Measurements from ENCODE around the gene SAMM50.

Gene SAMM50

DNA sequence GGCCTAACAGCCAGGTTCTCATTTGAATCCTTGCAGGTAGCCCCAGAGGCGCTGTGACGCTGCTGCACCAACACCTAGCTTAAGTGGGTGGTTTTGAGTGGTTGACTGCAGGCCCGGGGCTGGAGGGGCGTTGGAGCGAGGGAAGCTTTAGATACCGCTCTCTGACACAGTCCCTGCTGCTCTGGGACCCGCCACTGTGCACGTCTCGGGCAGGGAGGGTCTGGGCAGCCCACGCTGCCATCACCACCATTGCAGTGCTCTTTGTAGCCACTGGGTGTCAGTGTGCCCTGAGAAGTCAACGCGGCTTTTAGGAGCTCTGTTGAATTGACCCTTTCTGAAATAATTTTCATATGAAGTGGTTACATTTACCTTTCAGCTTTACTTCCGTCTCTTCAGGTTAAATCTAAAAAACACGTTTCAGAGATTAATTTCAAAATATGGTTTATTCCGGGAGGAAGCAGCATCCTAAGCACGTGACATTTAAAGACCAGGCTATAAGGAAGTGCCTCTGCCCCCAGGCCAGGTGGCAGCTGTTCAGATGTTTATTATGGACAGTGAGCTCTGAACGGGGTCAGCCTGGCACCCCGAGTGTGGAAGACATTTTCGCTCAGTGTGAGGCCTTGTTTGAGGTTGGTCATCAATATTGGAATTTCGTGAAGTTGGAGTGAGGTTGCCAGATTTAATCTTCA, 38.0 kb downstream of the SAMM50 start:
- H3K27me3 ChIP-seq: no peaks in the 10 kb centered on the region
- no peak overlapping the region for H3K4me3 ChIP-seq (ENCODE audit: low read depth, low read length)
- peak; percentile 71 for DNase-seq
- H3K36me3 ChIP-seq: peaks cover 66% of the 10 kb centered on the region
- TF ChIP-seq, protein P1, sequence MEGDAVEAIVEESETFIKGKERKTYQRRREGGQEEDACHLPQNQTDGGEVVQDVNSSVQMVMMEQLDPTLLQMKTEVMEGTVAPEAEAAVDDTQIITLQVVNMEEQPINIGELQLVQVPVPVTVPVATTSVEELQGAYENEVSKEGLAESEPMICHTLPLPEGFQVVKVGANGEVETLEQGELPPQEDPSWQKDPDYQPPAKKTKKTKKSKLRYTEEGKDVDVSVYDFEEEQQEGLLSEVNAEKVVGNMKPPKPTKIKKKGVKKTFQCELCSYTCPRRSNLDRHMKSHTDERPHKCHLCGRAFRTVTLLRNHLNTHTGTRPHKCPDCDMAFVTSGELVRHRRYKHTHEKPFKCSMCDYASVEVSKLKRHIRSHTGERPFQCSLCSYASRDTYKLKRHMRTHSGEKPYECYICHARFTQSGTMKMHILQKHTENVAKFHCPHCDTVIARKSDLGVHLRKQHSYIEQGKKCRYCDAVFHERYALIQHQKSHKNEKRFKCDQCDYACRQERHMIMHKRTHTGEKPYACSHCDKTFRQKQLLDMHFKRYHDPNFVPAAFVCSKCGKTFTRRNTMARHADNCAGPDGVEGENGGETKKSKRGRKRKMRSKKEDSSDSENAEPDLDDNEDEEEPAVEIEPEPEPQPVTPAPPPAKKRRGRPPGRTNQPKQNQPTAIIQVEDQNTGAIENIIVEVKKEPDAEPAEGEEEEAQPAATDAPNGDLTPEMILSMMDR (IDR thresholded peaks at IDR 0.05; ENCODE audit: low read depth, low read length): peak; percentile 99
- H3K9me3 ChIP-seq: no peaks in the 10 kb centered on the region
- peaks cover 9% of the 10 kb centered on the region; the same call in 1 of the 2 replicates for H3K4me1 ChIP-seq

DNA sequence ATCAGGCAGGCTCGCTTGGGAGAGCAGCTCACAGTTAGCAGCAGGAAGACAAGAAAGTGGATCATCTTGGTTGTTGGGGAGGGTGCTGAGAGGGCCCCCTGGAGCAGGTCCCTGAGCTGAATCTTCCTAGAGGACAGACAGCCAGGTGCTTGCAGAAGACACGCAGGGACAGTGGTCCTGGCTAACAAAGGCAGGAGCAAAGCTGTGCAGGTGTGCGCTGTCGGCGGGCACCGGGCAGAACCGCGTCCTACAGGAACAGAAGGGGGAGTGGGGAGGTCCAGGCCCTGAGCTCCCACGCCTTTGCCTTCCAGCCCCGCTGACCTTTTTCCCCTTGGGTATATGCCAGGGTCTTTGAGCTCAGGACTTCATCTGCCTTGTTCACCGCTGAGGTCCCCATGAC, 38.8 kb downstream of the SAMM50 start:
- peaks cover 73% of the 10 kb centered on the region for H3K36me3 ChIP-seq
- DNase-seq: no peak

DNA sequence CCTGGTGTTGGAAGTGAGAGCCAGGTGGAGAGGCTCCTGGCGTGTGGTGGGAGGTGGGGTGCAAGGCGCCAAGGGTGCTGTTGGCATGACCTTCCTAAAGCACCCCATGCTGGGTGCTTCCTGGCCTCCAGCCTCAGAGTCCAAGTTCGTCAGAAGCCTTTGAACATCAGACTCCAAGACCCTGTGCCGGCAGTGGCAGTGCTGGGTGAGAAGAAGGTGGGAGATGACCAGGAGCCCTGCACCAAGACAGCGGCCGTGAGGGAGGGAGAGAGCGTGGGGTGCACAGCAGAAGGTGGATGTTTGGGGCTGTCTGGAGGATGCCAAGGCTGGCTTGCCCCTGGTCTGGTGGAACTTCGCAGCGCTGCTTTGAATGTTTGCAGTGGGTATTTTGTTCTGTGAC, 39.2 kb downstream of the SAMM50 start:
- Histone ChIP-seq H3K4me1 (peaks cover 9% of the 10 kb centered on the region; the same call in 1 of the 2 replicates), H3K9me3 (no peaks in the 10 kb centered on the region), H3K4me3 (ENCODE audit: low read depth, low read length) (no peak overlapping the region), H3K27me3 (no peaks in the 10 kb centered on the region), H3K36me3 (peaks cover 76% of the 10 kb centered on the region)
- no peak for DNase-seq
- TF ChIP-seq, protein P1 (IDR thresholded peaks at IDR 0.05; ENCODE audit: low read depth, low read length): no peak

More for the DNA sequence above, 38.8 kb downstream of the SAMM50 start:
- no peaks in the 10 kb centered on the region for H3K27me3 ChIP-seq
- TF ChIP-seq, protein P1 (IDR thresholded peaks at IDR 0.05; ENCODE audit: low read depth, low read length): no peak
- H3K4me1 ChIP-seq: peaks cover 9% of the 10 kb centered on the region; the same call in 1 of the 2 replicates
- H3K4me3 ChIP-seq (ENCODE audit: low read depth, low read length): no peak overlapping the region
- H3K9me3 ChIP-seq: no peaks in the 10 kb centered on the region

DNA sequence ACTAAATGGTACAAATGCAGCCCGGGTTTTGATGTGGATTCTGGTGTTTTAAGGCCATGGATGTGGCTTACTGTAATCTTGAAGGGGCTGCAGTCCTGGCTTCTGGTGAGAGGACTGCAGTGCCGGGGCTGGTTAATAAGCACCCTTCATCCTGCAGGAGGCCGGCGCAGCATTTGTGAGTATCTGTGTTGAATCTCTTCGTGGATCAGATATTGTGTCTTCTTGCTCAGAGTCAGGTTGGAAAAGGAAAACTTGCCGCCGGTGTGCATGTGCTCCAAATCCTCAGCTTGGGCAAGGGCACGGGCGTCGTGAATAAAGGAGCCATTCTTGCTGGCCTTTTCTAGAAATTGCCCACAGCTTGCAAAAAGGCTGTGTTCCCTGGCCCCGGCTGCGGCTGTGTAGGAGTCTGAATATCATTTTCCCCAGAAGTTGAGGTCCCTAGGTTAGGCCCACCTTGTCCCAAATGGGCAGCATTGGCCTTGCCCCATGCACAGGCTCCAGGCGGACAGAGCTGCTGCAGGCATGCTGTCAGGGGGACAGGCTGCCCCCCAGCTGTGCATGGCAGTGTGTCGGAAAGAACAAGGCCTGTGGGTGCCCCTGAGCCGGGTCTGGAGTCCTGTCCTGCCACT, 39.9 kb downstream of the SAMM50 start:
- Histone ChIP-seq H3K27me3 (no peaks in the 10 kb centered on the region), H3K4me1 (peaks cover 4% of the 10 kb centered on the region; the same call in 1 of the 2 replicates), H3K9me3 (no peaks in the 10 kb centered on the region), H3K36me3 (peaks cover 73% of the 10 kb centered on the region), H3K4me3 (ENCODE audit: low read depth, low read length) (no peak overlapping the region)
- TF ChIP-seq, protein P1 (IDR thresholded peaks at IDR 0.05; ENCODE audit: low read depth, low read length): no peak
- DNase-seq: no peak

DNA sequence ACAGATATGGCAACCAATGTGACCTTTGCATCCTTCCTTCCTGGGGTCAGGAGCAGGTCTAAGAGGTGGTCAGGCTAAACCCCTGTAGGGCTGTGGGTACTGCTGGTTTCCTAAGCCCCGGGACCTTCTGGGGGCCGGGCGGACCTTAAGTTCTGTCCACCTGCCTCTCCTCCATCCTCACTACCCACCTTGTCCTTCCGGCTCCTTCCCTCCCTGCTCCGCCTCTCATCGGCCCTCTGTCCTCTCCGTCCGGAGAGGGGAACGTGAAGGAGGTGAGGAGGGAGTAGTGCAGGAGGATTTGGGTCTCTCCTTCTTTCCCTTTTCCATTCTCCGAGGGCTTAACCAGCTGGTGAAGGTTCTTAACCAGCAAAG, 40.5 kb downstream of the SAMM50 start:
- H3K9me3 ChIP-seq: no peaks in the 10 kb centered on the region
- no peak for DNase-seq
- no peaks in the 10 kb centered on the region for H3K27me3 ChIP-seq
- H3K36me3 ChIP-seq: peaks cover 67% of the 10 kb centered on the region
- peaks cover 3% of the 10 kb centered on the region; the same call in 1 of the 2 replicates for H3K4me1 ChIP-seq
- H3K4me3 ChIP-seq (ENCODE audit: low read depth, low read length): no peak overlapping the region
- TF ChIP-seq, protein P1 (IDR thresholded peaks at IDR 0.05; ENCODE audit: low read depth, low read length): no peak

Measured in BE2C (cell line).